HepG2 (cell line): Measurements from ENCODE around the gene ABAT. TPM values are rescaled to one million over a fixed set of nuclear protein-coding genes. Genes with fewer than 3 reads are reported as not detected.
A peak's percentile ranks its signal among the peaks of the same experiment; 100 is the strongest.

Experiments
- BCL6 ChIP-seq: IDR thresholded peaks from 2 replicates; pipeline ENCODE4 v1.6.1; 2016; ENCODE audit warnings: missing genetic modification reagents, missing compliant biosample characterization
- BCLAF1 ChIP-seq: fragments of 450-650 bp; IDR thresholded peaks from 2 replicates; pipeline ENCODE4 v1.6.1; 2017; ENCODE audit warnings: mild to moderate bottlenecking
- KDM3A ChIP-seq: IDR thresholded peaks from 2 replicates; pipeline ENCODE4 v1.6.1; 2018; ENCODE audit warnings: low read depth, missing compliant biosample characterization
- KLF15 ChIP-seq: sonication (generic); formaldehyde crosslinking; IDR thresholded peaks from 2 replicates; pipeline ENCODE4 v1.8.1; 2023; ENCODE audit warnings: borderline replicate concordance, mild to moderate bottlenecking, inconsistent platforms, missing genetic modification reagents, mixed read lengths
- PHB2 ChIP-seq: fragments of 450-650 bp; IDR thresholded peaks from 2 replicates; pipeline ENCODE4 v1.6.1; 2018; ENCODE audit not compliant: partially characterized antibody
- U2AF2 ChIP-seq: fragments of 200-400 bp; formaldehyde crosslinking; IDR thresholded peaks from 2 replicates; pipeline ENCODE4 v1.6.1; 2017; ENCODE audit warnings: low read depth, mild to moderate bottlenecking, low read length
- ZHX2 ChIP-seq, 2 experiments: sonication (generic) in 1 of 2; formaldehyde crosslinking in 1 of 2; IDR thresholded peaks; 2 replicates each; pipeline versions ENCODE4 v1.6.1 to v1.9.0; 2014 to 2022; ENCODE audit warnings: antibody characterized with exemption in 1 of 2, borderline replicate concordance in 1 of 2, inconsistent platforms in 1 of 2, low read depth in 1 of 2, missing genetic modification reagents in 1 of 2
- ZNF251 ChIP-seq: sonication (generic); formaldehyde crosslinking; IDR thresholded peaks from 2 replicates; pipeline ENCODE4 v1.9.0; 2021; ENCODE audit warnings: mild to moderate bottlenecking, missing genetic modification reagents
- ZNF550 ChIP-seq: sonication (generic); formaldehyde crosslinking; IDR thresholded peaks from 2 replicates; pipeline ENCODE4 v1.4.0; 2020; ENCODE audit warnings: mild to moderate bottlenecking, missing genetic modification reagents, borderline replicate concordance
- polyA plus RNA-seq, 8 experiments: library from polyadenylated mRNA; depleted of rRNA in 3 of 8; stranded (reverse) in 7 of 8; unstranded in 1 of 8; fragments of >200 nt; fragmentation: Illumina TruSeq in 4 of 8; extraction: Trizol in 4 of 8; gene quantifications; 2 replicates each; pipeline versions ENCODE4 v1.2.1 to v1.2.3, GENCODE V29; 2011 to 2016; ENCODE audit warnings: low read depth in 4 of 8, missing spikeins in 1 of 8, mixed read lengths in 1 of 8; ENCODE audit not compliant: insufficient read depth in 1 of 8
- total RNA-seq, 5 experiments: library from RNA; depleted of rRNA; stranded (reverse); fragments of >200 nt; fragmentation: Illumina TruSeq; extraction: Trizol; gene quantifications; 2 replicates each; pipeline ENCODE4 v1.2.3, GENCODE V29; 2016; ENCODE audit warnings: low read depth in 1 of 5
- TF ChIP-seq, protein P1 (sequence below): sonication (generic); formaldehyde crosslinking; IDR thresholded peaks from 2 replicates; pipeline ENCODE4 v1.5.1; 2020; ENCODE audit warnings: mild to moderate bottlenecking, moderate library complexity, missing genetic modification reagents
- TF ChIP-seq, protein P2 (sequence below): sonication (generic); formaldehyde crosslinking; IDR thresholded peaks from 2 replicates; pipeline ENCODE4; 2020; ENCODE audit warnings: missing genetic modification reagents, mild to moderate bottlenecking, borderline replicate concordance
- TF ChIP-seq, protein P3 (sequence below): IDR thresholded peaks from 2 replicates; pipeline ENCODE4 v1.6.1; 2016; ENCODE audit warnings: missing biosample characterization, missing genetic modification reagents, low read depth

The ABAT gene
- total and polyA plus RNA-seq, 2 of the 13 experiments (the other 11 are each of a cell fraction or from before 2014, with no cell fraction given): 47.6 to 97.3 TPM

DNA sequence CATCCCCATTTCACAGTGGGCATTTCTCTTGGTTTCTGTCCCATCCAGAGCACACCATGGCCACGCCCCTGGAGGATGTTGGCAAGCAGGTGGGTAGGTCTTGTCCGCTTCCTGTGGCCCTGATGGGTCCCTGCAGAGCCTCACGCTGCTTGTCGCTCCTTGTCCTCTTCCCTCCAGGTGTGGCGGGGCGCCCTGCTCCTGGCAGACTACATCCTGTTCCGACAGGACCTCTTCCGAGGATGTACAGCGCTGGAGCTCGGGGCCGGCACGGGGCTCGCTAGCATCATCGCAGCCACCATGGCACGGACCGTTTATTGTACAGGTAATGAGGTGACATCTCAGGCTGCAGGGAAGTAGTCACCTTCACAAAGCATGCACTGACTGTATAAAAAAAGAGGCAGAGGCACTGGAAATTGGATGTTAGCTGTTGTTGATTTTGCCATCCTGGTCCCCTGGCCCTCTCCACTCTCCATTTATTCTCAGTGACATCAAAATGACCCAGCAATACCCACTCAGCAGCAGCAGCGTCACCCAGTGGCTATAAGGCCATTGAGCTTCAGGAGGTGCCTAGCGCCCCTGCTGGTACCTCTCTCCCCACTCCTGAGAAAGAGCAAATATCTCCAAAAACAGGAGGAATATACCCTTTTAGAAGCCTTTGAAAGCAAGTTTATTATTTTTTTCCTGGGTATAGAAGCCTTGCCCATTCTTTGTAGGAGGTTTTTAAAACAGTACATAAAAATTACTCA, 39.3 kb upstream of the ABAT start (continued):
- TF ChIP-seq, protein P1, sequence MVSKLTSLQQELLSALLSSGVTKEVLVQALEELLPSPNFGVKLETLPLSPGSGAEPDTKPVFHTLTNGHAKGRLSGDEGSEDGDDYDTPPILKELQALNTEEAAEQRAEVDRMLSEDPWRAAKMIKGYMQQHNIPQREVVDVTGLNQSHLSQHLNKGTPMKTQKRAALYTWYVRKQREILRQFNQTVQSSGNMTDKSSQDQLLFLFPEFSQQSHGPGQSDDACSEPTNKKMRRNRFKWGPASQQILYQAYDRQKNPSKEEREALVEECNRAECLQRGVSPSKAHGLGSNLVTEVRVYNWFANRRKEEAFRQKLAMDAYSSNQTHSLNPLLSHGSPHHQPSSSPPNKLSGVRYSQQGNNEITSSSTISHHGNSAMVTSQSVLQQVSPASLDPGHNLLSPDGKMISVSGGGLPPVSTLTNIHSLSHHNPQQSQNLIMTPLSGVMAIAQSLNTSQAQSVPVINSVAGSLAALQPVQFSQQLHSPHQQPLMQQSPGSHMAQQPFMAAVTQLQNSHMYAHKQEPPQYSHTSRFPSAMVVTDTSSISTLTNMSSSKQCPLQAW: 0 out of 2 replicates have a peak, but pooled peaks have one; percentile 18
- no peak for TF ChIP-seq ZHX2 (IDR thresholded peaks at IDR 0.05; ENCODE audit: low read depth)
- TF ChIP-seq ZHX2 (CRISPR knock-in tag; IDR thresholded peaks at IDR 0.05; ENCODE audit: borderline replicate concordance): no peak
- TF ChIP-seq, protein P2, sequence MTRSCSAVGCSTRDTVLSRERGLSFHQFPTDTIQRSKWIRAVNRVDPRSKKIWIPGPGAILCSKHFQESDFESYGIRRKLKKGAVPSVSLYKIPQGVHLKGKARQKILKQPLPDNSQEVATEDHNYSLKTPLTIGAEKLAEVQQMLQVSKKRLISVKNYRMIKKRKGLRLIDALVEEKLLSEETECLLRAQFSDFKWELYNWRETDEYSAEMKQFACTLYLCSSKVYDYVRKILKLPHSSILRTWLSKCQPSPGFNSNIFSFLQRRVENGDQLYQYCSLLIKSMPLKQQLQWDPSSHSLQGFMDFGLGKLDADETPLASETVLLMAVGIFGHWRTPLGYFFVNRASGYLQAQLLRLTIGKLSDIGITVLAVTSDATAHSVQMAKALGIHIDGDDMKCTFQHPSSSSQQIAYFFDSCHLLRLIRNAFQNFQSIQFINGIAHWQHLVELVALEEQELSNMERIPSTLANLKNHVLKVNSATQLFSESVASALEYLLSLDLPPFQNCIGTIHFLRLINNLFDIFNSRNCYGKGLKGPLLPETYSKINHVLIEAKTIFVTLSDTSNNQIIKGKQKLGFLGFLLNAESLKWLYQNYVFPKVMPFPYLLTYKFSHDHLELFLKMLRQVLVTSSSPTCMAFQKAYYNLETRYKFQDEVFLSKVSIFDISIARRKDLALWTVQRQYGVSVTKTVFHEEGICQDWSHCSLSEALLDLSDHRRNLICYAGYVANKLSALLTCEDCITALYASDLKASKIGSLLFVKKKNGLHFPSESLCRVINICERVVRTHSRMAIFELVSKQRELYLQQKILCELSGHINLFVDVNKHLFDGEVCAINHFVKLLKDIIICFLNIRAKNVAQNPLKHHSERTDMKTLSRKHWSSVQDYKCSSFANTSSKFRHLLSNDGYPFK (CRISPR knock-in tag): no peak
- TF ChIP-seq KDM3A (CRISPR knock-in tag): no peak
- TF ChIP-seq, protein P3, sequence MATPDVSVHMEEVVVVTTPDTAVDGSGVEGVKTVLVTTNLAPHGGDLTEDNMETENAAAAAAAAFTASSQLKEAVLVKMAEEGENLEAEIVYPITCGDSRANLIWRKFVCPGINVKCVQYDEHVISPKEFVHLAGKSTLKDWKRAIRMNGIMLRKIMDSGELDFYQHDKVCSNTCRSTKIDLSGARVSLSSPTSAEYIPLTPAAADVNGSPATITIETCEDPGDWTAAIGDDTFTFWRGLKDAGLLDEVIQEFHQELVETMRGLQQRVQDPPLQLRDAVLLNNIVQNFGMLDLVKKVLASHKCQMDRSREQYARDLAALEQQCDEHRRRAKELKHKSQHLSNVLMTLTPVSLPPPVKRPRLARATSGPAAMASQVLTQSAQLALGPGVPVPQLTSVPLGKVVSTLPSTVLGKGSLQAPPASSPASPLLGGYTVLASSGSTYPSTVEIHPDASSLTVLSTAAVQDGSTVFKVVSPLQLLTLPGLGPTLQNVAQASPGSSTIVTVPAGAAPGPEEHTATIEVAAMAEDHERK (CRISPR knock-in tag): no peak
- TF ChIP-seq PHB2: no peak
- no peak for TF ChIP-seq U2AF2
- no peak for TF ChIP-seq BCLAF1
- TF ChIP-seq BCL6 (CRISPR knock-in tag): no peak
- TF ChIP-seq KLF15 (CRISPR knock-in tag): no peak
- TF ChIP-seq ZNF251 (CRISPR knock-in tag): no peak
- 0 out of 2 replicates have a peak, but pooled peaks have one; percentile 42 for TF ChIP-seq ZNF550 (CRISPR knock-in tag)
